HG03521 (cell line): ENCODE data around the gene PADI2.

Source experiments
- ATAC-seq: cut with Tn5 transposase; IDR thresholded peaks from one replicate; pipeline ENCODE4 v1.9.1; 2021; ENCODE audit warnings: mild to moderate bottlenecking, moderate library complexity; ENCODE audit not compliant: unreplicated experiment

Gene PADI2

DNA sequence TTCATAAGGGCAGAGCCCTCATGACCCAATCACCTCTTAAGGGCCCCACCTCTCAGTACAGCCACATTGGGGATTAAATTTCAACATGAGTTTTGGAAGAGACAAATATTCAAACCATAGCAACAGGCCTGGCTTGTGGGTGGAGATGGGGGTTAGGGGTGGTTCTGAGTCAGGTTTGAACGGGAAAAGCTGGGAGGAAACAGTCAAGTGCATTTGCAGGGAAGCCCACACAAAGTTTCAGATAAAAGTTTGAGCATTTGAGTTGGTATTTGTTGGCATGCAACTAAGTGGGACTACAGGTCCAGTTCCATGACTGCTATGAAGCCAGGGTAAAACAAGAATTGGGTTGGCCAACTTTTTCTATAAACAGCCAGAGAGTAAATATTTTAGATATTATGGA lies 21.0 kb upstream of the PADI2 start:
- no peak for ATAC-seq

DNA sequence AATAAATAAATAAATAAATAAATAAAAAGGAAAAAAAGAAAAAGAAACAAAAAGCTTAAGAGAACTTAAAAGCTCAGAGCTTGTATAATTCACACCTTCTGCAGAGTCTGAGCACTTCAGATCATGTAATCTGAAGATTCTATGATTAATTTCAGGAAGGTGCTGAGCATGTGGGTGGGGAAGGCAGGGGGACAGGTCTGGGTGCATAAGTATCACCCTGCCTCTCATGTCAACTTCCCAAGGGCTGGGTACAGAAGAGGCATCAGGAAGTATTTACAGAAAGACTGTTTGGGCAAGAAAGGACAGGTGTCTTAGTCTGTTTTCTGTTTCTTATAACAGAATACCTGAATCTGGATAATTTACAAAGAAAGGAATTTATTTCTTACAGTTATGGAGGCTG lies 20.4 kb upstream of the PADI2 start:
- ATAC-seq, result no peak

DNA sequence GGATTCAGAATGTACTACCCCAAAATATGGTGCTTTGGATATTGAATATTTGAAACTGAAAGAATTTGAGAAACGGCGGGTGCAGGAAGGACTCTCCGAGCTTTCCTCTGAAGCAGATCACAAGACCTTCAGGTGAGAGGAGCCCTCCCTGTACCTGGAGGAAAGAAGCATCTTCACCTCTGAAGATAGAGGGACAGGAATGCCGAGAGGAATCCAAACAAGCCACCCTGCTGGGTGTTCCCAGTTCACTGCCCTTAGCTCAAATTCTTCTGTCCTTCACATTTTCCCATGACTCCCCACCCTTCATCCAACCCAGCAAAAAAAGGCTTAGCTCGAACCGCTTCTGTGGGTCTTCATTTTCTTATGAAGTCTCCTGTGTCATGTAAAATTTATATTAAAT lies 18.2 kb upstream of the PADI2 start:
- no peak for ATAC-seq

DNA sequence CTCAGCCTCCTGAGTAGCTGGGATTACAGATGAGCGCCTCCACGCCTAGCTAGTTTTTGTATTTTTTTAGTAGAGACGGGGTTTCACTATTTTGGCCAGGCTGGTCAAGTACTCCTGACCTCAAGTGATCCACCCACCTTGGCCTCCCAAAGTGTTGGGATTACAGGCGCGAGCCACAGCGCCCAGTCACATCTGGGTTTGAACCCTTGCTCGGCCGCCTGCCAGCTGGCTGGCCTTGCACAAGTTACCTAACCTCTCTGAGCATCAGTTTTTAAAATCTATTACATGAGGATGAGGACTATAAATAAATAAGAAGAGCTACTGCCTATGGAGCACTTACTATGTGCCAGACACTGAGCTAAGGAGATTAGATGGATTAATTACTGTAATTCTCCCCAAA lies 17.7 kb upstream of the PADI2 start:
- ATAC-seq, result no peak

DNA sequence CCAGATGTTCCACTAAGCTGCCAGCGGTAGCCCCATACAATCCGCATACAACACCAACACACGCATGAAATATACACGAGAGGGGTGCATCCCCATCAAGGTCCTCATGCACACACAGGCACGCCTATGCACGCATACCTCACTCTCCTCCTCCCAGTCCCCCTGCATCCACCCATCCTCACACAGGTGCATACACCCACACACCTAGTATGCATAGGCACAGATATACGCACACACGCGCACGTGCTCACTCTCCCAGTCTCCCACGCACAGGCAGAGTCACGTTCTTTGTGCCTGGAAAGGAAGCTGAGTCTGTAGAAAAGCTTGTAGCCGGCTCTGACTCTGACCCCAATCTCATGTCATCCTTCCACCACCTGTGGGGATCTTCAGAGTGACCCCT lies 16.9 kb upstream of the PADI2 start:
- no peak for ATAC-seq

DNA sequence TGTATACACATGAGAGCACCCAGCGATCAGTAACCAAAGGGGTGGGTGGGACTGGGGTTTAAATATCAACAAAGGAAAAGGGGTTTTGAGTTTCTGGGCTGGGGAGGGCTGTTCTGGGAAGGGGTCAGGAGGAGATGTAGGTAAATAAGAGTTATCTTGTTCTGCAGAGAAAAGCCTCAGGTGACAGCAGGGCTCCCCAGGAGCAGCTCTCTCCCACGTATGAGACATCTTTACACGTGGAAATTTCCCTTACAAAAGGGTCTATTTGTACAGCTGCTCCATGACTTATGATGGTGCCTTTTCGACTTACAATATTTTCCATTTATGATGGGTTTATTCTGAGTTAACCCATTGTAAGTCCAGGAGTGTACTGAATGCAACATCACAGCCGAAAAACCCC lies 16.3 kb upstream of the PADI2 start:
- no peak for ATAC-seq

DNA sequence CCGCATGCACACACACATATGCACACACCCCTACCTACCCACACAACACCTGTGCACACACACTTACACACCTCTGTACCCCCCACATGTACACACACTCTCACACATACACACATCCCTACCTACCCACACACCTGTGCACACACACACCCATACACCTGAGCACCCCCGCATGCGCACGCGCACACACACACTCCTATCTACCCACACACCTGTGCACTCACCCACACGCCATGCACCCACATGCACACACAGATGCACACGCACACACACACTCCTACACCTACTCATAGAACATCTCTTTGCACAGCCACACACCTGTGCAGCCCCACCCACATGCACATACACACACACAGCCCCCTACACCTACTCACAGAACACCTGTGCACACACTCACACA lies 15.5 kb upstream of the PADI2 start:
- no peak for ATAC-seq

DNA sequence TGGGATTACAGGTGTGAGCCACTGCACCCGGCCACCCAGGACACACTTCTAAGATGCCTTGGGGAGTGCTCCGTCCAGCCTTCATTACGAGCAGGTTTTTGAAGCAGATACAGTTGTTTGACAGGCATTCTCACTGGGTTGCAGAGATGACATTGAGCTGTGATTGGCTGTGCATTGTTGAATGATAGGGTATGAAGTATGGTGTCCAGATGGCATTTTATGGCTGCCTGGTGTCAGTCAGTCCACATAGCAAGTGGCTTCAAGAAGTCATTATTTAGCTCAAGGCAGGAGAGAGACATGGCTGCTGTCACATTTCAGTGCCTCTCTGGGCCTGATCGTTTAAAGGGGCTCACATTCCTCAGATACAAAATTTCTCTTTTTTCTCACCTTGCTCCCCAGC lies 14.8 kb upstream of the PADI2 start:
- ATAC-seq, result no peak

DNA sequence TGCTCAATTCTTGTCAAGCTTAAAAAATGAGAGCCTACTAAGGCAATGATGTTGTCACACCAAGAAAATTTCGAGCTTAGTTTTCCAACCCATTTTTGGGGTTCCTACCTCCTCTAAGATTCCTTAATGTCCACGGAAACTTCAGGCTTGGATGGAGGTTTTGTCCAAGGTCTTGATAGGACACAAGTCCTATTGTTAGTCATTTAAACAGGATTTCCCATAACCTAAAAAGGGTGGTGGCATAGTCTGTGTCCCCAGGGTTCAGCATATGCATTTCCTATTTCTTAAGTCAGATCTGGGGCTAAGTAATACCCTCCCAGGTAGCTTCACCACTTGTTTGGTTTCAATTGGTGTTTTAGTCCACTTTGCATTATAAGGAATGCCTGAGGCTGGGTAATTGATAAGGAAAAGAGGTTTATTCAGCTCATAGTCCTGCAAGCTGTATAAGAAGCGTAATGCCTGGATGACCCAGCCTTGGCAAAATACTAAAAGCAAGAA lies 10.9 kb upstream of the PADI2 start:
- no peak for ATAC-seq

DNA sequence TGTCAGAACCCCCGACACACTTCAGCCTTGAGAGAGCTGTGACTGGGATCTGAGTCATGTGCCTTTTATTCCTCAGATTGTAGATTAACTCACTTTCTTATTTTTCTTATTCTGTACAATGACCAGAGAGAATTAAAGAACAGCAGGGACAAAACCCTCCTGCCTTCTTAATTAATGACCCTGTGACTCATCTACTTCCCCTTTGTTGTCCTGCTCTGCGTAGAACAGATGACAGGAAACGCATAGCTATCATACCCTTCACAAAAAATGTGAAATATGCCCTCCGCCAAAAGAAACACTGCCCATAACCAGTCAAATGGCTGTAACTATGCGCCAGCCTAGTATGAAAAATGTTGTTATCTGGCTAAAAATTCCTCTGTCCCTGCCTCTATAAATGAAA lies 9.1 kb upstream of the PADI2 start:
- no peak for ATAC-seq

DNA sequence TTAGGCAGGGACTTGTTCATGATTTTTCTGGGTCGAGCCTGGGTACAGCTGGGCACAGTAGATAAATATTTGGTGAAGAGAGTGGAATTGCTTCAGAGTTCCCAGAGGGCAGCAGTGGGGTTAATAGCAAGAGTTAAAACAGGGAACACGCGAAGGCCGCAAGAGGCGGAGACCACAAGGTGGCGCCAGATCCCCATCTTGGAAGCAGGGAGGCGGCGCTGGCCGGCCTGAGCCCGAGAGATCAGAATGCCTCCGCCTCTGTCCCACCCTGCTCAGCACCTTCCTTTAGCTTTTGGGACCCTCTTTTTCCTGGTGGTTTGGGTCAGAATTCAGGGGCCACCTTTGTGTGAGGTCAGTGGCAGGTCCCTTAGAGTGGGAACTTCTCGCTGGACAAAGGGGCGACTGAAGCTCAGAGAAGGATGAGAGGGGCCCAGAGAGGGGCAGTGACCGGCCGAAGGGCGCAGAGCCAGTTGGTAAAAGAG lies 6.5 kb upstream of the PADI2 start:
- no peak for ATAC-seq

DNA sequence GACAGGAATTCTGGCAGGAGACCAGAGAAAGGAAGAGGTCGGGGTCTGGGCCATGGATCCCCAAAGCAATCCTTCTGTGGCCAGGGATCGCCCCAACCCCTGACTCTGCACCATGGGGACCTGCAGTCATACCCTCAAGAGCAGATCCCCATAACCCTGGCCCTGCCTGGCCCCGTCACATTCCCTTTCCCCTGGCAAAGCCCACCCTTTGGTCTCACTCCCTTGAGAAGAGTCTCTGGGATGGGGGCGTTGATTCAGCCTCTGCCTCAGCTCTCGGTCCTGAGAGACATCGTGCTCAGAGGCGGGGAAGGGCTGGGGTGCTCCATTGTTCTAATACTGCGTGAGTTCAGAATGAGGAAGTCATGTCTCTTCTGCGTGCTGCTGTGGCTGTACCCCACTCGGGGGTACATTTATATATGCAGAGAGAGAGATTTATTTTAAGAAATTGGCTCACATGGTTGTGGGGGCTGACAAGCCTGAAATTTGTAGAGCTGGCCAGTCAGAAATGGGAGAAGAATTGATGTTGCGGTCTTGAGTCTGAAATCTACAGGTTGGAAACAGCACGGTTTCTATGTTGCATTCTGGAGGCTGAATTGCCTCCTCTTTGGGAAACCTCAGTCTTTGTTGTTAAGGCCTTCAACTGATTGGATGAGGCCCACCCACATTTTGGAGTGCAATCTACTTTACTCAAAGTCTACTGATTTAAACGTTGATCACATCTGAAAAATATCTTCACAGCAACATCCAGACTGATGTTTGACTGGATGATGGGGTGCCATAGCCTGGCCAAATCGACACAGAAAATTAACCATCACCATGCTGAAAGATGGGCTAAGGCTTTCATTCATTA lies 4.2 kb upstream of the PADI2 start:
- ATAC-seq, result no peak

DNA sequence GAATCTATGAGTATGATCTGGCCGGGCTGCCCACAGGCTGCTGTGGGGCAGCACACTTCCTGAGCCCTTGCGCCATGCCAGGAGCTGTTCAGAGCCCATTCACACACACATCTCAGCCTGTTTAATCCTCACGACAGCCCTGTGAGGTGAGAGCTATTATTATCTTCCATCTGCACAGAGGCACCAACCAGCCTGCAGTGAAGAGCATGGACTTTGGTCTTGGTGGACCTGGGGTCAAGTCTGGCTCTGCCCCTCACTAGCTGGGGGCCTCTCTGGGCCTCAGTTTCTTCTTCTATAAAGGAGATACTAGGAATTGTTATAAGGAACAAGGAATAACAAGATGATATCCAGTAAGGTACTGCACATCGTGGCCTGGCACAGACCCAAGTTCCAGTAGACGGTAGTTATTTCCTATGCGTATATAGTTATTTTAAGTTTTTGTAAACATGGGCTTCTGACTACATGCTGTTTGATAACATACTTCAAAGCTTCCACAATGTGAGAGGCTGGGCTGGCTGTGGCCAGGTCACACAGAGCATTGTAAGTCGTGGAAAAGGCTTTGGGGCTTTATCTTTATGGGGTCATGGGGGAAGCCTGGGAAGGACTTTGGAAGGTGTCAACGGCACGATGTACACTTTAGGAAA lies 3.4 kb upstream of the PADI2 start:
- ATAC-seq, result no peak

DNA sequence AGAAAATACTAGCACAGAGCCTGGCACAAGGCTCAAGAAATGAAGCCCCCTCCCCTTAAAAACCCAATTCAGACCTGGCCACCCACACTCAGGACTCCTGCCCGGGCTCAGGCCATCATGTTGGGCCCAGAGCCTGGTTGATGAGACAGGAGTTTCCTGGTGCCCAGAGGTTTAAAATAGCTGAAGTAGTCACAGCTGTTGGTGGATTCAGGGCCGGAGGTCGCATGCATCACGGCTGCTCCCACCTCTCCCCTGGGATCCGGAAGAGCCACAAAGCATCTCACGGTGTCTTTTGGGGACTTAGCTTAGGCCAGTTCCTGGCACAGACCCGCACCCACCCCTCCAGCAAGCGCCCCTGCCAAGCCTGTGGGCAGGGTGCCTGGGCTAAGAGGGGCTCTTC lies 2.6 kb upstream of the PADI2 start:
- ATAC-seq, result no peak

DNA sequence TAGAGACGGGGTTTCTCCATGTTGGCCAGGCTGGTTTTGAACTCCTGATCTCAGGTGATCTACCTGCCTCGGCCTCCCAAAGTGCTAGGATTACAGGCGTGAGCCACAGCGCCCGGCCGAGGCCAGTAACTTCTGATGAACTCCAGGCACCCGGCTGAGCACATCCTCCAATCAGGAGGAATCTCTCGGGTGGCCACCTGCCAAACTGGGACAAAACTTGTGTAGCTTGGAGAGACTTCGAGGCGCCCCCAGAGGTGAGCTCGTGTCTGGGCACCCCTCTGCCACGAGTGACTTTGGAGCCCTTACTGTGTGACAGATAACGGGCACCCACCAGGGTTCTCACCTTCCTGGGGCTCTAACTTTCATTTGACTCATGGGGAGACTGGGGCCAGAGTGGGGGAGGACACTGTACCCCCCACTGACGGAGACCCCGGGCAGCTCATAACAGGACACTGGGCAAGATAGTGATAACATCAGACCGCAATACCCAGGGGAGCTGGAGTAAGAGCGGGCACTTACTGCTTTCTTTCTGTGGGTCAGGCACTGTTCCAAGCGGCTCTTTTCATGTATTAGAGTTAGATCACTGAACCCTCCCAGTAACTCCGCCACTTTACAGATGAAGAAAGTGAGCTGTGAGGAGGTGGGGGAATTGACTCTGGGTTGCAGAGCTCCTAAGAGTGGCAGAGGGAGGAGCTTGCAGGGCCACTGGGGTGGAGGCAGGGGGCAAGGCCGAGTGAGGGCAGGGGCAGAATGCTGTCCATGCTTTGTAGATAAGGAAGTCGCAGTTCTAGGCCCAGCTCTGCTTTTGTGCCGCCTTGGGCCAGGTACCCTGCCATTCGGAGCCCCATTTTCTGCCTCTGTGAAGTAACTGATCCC lies 1.9 kb upstream of the PADI2 start:
- no peak for ATAC-seq

DNA sequence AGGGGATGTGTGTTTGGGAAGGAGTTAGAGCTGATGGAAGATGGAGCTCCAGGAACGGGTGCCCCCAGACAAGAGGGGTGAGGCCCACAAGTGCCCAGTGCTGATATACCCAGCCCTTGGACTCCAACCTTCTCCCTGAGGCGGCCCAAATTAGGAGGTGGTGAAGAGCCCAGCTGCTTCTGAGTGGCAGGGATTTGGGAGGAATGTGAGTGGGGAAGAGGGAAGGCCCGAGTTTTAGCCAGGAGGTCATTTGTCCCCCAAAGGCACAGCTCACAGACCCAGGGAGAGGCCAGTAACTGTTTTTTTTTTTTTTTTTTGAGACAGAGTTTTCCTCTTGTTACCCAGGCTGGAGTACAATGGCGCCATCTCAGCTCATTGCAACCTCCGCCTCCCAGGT lies 1.2 kb upstream of the PADI2 start:
- ATAC-seq, result no peak

DNA sequence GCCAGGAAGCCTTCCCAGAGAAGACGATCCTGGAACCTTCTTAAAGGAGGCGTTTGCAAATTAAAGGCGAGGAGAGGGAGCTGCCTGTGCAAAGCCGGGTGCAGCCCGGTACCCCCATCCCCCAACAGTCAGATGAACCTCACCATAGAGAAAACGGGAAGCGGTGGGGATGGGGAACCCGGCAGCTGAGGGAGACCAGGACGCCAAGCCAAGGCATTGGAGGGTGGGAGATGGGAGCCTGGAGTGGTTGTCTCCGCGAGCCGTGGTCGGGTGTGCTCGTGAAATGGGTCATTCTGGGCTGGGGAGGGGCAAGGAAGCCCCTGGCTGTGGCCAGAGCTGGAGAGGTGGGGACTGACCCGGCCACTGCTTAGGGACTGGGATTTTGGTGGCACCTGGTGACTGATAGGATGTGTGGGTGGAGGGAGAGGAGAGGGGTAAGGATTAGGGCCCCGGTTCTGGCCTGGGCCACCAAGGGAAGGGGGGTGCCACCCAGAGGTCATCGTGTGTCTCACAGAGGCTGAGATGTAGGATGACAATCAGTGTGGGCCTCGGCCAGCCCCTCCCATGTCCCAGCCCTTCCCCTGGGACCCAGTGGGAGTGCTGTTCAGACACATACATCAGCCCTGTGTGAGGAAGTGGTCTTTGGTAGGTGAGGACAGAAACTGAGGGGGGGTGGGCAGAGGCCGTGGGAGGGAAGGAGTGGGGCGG lies 676 bp upstream of the PADI2 start:
- no peak for ATAC-seq

DNA sequence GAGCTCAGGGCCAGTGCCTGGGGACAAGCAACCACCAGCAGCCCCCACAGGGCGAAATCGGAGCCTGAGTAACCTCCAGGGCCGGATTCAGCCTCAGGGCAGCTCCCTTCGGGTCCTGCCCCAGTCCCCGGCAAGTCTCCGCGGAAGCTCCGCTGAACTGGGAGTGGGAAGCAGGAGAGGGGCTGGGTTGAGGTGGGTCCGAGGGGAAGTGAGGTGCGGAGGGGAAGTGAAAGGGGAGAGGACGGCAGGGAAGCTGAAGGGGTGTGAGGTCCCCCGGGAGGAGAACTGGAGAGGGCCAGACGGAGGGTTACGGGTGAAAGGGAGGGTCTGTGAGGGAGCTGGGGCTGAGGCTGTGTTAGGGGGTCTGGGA lies 560 bp downstream of the PADI2 start:
- ATAC-seq, result no peak

DNA sequence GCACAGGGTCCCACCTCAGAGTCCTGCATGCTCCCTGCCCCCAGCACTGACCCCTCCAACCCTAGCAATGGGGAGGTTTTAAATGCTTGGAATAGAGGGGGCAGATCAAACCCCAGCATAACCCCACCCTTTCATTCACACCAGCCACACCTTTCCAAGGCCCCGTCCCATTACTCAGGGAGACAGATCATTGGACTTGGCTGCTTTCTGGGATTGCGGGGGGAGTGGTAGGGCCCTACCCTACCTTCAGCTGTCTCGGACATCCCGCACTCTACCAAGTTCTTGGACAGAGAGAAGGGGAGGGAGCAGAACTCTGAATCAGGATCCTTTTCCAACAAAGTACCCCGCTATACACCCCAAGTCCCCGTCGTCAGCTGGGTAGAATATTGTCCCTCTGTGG lies 983 bp downstream of the PADI2 start:
- ATAC-seq, result no peak

DNA sequence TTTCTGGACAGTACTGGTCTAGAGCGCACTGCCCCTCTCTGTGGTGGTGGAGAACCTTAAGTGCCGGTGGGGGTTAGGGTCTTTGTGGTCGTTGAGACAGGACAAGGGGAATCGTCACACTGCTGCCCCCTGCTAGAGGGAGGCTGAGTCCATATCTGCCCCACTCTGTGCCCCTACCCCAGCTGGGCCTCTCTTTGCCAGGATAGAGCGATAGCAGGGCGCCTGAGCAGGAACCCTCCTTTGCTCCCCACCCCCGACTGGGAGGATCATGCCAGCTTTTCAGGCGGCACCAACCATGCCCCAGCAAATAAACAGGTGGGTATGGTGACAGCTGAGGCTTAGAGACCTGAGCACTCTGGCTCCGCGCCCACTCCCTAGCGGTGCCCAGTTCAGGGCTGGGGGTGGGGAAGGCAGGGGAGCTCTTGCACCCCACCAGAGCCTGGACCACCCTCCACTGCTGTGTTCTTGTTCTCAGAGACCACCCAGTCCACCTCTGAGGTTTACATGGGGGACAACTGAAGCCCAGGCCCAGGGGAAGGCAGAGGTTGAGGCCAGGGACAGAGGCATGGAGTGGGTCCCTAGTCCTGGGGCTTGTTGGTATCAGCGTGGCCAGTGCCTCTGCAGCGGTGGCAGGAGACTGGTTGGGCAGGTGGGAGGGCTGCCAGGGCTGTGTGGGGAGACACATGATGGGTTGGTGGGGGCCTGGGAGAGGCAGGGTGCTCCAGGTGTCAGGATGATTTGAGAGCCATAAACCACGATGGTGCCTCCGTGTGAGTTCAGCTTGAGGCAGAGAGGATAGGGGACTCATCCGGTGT lies 1.6 kb downstream of the PADI2 start:
- no peak for ATAC-seq
